HG03439 (cell line): ENCODE data around the gene WWP2.
"Not testable (repeated sequence)": the region's sequence is repeated elsewhere in the genome, so short reads cannot be mapped to it uniquely, and the experiment has no call there.

ENCODE experiments used
- ATAC-seq: cut with Tn5 transposase; IDR thresholded peaks from one replicate; pipeline ENCODE4 v1.9.1; 2021; ENCODE audit warnings: mild to moderate bottlenecking, moderate library complexity; ENCODE audit not compliant: unreplicated experiment

Gene WWP2

DNA sequence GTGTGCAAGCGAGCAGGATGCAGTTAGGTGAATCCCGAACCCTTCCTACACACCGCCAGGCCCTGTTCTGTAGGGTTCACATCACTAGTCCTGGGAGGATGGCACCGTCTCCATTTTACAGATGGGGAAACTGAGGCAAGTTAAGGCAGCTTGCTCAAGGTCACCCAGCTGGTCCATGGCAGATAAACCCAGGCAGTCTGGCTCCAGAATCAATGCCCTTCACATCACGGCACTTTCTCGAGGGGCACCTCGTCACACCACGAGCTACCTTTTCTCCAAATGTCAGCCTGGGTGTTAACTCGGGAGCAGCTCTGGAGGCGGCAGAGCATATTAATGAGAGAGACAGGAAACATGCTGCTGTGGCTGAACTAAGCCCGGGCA, 16.9 kb upstream of the WWP2 start:
- ATAC-seq: no peak

DNA sequence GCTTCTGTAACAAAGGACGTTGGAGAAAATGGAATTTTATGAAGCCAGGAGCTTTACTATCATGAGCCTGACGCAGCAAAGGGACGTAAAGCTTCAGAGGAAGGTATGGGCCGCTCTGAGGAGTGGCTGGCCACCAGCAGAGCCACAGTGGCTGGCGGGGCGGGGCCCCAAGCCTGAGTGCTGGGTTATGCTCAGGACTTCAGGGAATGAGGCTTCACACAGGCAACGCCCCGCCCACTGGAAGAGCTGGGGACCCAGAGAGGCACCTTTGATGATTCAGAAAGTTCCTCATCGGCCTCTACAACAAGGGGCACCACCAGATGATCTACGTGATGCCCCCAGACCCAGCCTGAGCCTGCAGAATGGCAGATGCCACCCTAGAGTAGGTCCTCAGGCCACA, 16.2 kb upstream of the WWP2 start:
- no peak for ATAC-seq

DNA sequence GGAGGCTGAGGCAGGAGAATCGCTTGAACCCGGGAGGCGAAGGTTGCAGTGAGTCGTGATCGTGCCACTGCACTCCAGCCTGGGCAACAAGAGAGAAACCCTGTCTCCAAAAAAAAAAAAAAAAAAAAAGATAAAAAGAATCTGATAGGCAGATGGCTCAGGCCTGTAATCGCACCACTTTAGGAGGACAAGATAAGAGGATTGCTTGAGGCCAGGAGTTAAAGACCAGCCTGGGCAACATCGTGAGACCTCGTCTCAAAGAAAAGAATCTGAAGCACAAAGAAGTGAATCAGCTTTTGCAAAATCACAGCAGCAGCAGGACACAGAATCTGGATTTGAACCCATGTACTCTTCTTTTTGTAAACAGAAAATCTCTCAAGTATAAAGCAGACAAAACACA, 15.0 kb upstream of the WWP2 start:
- ATAC-seq: no peak

DNA sequence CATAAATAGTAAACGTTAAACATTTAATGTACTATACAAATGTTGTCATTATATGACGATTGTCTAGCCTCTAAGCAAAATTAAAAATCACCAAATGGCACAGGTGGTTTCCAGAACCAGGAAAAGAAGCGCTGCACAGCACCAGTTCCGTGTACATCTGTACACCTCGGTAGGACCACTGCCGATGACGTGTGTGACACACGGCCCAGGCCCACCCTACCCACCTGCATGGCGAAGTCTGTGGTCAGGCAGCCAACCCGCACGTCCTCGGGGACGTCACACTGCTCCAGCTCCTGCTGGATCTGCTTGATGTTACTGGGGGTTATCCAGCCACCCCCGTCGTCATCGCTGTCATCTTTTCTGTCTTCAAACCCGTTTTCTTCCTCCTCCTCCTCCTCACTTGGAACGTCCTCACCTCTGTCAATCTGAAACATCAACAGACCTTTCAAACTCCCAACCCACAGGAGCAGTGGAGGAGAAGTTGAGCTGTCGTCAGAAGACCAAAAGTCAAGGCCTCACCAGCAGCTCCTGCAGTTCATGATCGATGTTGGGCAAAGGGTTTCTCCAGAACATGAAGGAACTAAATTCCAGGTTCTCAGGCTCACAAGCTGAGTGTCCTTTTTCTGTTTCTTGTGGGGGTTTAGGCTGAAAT, 13.3 kb upstream of the WWP2 start:
- no peak for ATAC-seq

DNA sequence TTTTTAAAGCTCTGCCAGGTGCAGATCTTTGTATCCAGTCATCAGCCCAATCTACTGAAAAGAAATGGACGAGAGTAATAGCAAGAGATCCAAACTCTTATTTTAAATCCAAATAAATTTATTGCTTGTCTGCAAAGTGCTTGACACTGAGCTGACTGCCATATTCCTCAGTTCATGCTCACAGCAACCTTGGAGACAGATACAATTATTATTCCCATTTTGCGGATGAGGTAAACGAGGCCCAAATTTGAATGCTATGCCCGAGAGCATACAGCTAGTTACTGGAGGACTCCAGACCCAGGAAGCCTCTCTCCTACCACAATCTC, 8.0 kb upstream of the WWP2 start:
- no peak for ATAC-seq

DNA sequence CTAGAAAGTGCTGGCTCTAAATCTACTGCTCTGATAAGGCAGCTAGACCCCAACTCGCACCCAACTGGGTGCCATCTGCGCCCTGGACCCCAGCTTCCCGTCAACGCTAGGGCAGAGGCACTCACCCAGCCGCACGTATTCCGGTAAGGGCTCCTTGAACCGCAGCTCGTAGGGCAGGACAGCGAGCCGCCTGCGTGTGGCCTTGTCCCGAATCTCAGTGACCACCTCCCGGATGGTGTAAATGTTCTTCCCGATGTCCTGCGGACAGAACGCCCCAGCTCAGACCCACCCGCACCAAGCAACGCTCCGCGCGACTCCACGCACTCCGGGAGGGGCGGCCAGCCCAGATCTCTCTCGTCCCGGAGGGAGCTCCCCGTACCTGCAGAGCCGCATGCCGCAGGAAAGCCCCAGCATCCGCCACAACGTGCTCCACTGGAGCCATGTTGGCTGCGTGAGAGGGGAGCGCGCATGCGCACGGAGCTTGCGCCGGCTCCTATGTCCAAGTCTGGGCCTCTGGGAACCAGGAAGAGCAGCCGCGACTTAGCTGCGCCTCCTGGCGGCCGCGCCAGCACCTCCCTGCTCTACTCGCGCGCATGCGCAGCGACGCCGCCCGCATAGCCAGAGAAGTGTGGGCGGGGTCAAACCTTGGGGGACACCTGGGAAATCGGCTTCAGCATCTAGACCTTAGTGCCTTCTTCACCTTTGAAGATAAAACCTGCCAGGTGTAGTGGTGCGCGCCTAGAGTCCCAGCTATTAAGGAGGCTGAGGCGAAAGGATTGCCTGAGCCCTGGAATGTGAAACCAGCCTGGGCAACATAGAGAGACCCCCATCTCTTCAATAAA, 7.4 kb upstream of the WWP2 start, which contains the start of gene NOB1:
Gene NOB1 (minus strand): TSS at position 458 of the 842 bp plus-strand sequence. CDS start 16 bp downstream, at position 442.
- ATAC-seq: peak; percentile 92

DNA sequence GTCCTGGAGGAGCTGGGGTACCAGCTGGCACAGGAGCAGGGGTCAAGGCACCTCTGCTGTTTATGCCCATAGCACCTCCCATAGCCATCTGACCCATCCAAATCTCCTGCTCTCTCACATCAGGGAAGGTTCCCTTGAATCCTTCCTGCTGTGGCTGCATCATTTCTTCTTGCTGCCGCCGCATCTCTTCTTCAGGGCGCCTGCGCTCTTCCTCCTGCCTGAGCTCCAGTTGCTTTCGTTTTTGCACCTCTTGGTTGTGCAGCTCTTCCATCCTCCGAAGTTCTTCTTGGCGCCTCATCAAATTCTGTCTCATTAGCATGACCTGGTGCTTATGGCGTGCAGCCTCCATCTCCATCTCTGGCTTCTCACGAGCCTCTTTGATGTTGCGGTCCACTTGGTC, 5.4 kb upstream of the WWP2 start:
- no peak for ATAC-seq

DNA sequence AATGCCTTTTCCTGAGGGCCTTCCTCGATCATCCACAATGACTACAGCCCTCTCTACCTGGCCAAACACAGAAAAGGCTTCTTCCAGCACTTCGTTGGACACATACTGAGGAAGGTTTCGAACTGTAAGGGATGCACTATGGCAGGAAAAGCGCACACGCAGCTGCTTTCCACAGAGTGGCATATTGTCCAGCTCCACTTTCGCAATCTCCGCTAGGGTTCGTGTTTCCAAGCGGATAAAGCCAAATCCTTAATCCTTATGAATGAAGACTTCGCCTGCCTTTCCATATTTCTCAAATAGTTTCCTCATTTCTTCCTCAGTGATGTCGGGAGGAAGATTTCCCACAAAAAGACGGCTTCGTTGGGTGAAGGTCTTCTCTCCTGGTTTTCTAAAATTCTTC, 4.8 kb upstream of the WWP2 start:
- ATAC-seq: not testable (repeated sequence)

DNA sequence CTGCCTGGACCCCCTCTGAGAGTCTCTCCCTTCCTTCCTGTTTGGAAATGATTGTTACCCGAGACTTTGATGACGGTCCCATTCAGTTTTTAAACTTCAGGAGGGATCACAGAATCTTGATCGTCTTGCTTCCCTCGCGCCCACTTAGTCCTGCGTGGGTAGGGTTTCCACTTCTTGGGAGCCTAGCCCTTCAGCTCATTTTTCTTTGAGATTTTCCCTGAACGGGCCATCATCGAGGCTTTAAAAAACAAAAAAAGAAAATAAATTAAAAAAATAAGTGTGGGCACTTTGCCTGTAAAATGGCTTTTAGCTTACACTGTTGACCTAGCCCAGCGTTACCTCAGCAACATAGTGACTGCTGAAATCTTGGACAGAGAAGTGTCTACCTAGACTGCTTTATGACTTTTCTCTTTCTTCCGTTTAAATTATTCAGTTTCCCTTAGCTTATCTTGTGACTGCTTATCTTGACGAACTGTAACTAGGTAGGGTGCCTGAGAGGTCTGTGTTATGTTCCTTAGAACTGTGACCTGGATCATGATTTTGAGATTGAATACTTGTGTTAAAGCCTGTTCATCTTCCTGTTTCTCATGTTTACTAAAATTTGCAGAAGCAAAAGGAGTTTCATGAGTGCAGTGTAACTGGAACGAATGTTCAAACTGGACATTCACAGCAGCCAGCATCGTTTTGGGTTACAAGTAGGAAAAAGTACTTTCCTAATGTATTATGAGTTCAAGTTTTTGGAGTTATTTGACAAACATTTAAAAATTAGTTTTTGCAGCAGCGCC, 874 bp downstream of the WWP2 start:
- ATAC-seq: peak; percentile 5

DNA sequence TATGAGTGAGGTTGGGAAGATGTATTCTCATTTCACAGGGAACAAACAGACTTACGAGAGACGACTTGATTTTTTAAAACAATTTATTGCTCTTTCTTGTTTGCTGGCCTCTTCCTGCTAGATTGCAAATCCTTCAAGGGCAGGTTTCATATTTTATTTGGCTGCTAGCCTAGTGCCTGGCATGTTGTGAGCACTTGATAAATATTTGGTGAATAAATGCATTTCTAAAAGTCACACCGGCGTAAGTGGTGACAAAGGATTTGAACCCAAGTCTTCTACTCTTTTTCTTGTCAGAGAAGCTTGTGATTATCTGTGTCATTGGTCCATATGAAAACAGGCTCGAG, 1.4 kb downstream of the WWP2 start:
- ATAC-seq: no peak

DNA sequence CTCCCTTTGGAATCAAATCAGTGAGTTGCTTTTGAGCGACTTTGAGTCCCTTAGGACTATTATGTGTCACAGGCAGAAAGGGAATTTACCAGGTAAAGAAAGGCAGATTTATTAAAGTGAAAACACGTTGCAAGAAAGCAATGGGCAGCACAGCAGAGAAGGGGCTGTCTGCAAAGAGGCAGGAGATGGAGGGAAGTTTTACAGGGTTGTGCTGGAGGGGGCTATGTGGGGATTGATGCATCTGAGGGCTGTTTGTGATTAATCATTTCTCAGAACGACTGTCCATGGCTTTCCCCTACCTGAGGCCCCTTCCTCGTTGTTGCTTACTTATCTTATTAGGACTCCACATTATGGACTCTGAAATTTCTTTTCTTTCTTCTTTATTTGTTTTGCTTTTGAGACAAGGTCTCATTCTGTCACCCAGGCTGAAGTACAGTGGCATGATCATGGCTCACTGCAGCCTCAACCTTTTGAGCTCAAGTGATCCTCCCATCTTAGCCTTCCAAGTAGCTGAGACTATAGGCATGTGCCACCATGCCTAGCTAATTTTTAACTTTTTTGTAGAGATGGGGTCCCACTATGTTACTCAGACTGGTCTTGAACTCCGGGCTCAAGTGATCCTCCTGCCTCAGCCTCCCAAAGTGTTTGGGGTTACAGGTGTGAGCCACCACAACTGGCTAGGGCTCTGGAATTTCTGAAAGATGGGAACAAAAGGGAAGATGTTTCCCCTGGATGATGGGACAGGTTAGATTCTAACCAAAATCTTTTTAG, 5.5 kb downstream of the WWP2 start:
- ATAC-seq: no peak

DNA sequence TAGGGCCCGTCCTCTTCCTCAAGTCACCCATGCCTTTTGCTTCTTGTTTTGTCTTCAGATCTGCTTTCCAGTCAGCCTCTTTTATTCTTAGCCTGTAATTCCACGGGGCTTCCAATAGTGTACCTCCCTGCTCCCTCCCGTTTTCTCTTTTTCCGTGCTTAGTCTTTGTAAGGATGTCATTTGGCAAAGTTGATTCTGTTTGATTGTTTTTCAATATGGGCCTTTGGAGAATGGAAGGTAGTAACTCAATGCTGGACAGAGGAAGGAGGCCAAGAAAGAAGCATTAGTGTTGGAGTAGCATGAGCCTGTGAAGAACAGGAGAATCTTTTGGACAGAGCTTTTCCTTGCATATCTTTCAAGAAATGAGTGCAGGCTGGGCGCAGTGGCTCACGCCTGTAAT, 6.5 kb downstream of the WWP2 start:
- ATAC-seq: no peak

DNA sequence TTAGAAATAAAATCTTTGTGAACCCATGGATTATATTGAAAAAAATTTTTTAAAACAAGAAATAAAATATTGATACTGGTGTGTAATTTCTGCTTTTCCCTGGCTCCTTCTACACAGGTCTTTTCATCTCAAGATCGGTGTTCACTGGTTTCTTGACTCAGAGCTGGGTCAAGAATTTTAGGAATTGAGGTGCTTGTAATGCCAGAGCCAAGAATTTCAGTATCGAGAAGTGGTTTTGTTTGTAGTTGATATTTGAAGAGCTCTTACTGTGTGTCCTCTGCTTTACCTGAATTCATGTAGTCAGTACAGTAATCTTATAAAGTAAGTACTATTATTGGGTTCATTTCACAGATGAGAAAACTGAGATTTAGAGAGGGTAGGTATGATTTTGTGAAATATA, 7.3 kb downstream of the WWP2 start:
- ATAC-seq: no peak

DNA sequence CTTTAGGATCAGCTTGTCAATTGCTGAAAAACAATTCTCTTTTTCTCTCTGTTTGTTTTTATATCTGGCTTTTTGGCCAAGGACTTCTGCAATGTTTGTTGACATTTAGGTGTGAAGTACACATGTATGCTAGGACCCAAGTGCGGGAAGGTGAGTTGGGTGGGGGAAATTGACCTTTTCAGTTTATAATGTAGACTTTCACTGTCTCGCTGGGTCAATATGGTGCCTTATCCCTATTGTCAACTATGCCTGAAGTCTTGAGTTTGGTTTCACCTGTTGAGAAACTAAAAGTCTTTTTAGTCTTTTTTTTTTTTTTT, 9.5 kb downstream of the WWP2 start:
- no peak for ATAC-seq

DNA sequence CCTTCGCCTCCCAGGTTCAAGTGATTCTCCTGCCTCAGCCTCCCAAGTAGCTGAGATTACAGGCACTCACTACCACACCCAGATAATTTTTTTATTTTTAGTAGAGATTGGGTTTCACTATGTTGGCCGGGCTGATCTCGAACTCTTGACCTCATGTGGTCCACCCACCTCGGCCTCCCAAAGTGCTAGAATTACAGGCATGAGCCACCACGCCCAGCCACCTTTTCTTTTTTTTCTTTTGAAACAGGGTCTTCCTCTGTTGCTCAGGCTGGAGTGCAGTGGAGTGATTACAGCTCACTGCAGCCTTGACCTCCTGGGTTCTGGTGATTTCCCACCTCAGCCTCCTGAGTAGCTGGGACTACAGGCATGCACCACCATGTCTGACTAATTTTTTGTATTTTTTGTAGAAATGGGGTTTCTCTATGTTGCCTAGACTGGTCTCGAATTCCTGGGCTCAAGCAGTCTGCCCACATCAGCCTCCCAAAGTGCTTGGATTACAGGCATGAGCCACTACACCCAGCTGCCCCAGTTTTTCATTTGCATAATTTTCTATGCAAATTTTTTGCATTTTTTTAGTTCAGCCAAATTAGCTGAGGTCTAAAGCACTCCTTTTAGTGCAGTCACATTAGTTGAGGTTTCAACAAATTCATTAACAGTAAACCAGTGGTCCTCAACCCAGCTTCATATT, 11.3 kb downstream of the WWP2 start:
- no peak for ATAC-seq

DNA sequence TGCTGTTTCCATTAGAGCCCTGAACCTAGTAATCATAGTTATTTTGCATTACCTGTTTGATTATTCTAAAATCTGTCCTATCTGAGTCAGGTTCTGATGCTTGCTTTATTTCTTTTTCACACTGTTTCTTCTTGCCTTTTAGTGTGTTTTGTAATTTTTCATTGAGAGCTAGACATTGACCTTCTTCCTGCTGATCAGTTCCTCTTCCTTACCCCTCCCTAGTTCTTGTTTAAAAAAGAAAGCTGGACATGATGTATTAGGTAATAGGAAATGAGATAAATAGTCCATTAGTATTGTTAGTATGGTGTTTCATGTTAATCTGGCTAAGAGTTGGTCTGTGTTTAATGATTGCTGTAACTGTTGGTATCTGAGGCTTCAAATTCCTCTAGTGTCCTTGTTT, 13.4 kb downstream of the WWP2 start:
- ATAC-seq: no peak

DNA sequence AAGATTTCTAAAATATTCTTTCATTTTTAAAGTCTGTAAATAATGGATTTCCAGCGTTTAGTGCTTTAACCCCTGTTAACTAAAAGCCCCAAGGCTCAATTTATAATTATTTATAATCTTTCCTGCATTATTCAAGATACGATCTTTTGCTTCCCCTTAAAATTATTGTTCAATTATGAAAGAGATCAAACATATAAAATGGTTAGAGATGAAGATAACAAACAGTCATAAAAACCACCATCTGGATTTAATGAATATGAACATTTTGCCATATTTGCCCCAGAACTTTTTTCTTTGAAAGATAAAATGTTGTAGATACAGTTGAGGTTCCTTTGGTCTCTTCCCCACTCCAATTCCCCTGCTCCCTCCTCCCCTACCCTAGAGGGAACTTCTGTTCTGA, 17.6 kb downstream of the WWP2 start:
- no peak for ATAC-seq

DNA sequence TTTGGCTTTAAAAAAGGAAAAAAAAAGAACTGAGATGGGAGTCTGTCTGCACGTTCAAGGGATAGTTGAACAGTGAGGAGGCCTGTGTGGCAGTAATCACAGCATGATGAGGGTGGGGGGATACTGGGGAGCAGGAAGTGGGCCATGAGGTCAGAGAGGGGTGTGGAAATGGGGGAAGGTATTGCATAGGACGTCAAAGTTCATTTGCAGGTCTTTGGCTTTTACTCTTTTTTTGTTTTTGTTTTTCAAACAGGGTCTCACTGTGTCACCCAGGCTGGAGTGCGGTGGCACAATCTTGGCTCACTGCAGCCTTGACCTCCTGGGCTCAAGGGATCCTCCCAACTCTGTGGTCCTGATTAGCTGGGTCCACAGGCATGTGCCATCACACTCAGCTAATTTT, 19.0 kb downstream of the WWP2 start:
- no peak for ATAC-seq

DNA sequence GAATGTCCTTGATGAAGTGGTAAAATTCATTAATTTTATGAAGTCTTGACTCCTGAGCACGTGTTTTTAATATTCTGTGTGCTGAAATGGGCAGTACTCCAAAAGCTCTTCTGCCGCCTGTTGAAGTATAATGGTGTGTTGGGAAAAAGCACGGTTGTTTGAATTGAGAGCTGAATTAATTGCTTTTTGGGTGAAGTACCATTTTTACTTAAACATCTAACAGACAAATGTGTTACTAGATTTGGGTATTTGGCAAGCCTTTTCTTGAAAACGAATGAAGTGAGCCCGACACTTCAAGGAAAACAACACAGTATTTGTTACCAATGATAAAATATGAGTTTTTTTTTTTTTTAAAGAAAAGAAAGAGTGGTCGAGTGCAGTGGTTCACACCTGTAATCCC, 22.5 kb downstream of the WWP2 start:
- no peak for ATAC-seq

DNA sequence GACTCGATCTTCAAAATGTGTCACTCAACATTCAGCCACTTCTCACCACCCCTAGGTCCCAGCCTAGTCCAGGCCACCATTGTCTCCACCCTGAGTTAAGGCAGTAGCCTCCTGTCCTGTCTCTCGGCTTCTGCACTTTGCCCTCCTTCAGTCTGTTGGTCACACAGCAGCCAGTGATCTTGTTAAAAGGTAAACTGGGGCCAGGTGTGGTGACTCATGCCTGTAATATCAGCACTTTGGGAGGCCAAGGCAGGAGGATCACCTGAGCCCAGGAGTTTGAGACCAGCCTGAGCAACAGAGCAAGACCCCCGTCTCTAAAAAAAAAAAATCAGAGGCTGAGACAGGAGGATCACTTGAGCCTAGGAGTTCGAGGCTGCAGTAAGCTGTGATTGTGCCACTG, 25.8 kb downstream of the WWP2 start:
- no peak for ATAC-seq

DNA sequence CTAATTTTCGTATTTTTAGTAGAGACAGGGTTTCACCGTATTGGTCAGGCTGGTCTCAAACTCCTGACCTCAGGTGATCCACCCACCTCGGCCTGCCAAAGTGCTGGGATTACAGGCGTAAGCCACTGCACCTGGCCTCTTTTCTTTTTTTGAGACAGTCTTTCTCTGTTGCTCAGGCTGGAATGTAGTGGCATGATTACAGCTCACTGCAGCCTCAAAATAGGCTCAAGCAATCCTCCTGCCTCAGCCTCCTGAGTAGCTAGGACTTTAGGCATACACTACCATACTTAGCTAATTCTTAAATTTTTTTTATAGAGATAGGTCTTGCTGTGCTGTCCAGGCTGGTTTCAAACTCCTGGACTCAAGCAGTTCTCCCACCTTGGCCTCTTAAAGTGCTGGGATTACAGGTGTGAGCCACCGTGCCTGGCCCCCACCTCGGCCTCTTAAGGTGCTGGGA, 29.3 kb downstream of the WWP2 start:
- ATAC-seq: not testable (repeated sequence)
